CD8-positive, alpha-beta memory T cell (primary cell): Measurements from ENCODE around the gene TLE2. TPM values are rescaled to one million over a fixed set of nuclear protein-coding genes. Genes with fewer than 3 reads are reported as not detected.
A peak's percentile ranks its signal among the peaks of the same experiment; 100 is the strongest.
"Not testable (repeated sequence)": the region's sequence is repeated elsewhere in the genome, so short reads cannot be mapped to it uniquely, and the experiment has no call there.

ENCODE experiments used
- CTCF ChIA-PET: fragments of 350-600 bp; sonication (Branson Sonifier 250); formaldehyde crosslinking; loops from one replicate; lab custom pipeline; 2021; ENCODE audit warnings: antibody characterized with exemption; lab: Charles Lee
- POLR2A ChIA-PET: fragments of 350-600 bp; sonication (Branson Sonifier 250); formaldehyde crosslinking; loops from one replicate; lab custom pipeline; 2021; ENCODE audit warnings: antibody characterized with exemption; lab: Charles Lee
- DNase-seq, 5 donors: peaks; one replicate each; pipeline versions ENCODE4 v3.0.0 to v3.0.0-alpha.2; 2020 to 2022; ENCODE audit warnings: mixed read lengths in 1 of 5
- H3K27ac ChIP-seq: one replicate; pipeline ENCODE4 v1.7.0; 2013; ENCODE audit warnings: low read depth, mild to moderate bottlenecking, low read length, moderate library complexity
- H3K27me3 ChIP-seq: 2 replicates; pipeline ENCODE4 v1.7.0; 2013; ENCODE audit warnings: low read length, mild to moderate bottlenecking; ENCODE audit not compliant: insufficient read depth, poor library complexity, severe bottlenecking
- H3K36me3 ChIP-seq: 2 replicates; pipeline ENCODE4 v1.7.0; 2013; ENCODE audit warnings: mild to moderate bottlenecking, low read length, moderate library complexity; ENCODE audit not compliant: insufficient read depth
- H3K4me1 ChIP-seq: 2 replicates; pipeline ENCODE4 v1.7.0; 2013; ENCODE audit warnings: mild to moderate bottlenecking, low read length, moderate library complexity; ENCODE audit not compliant: insufficient read depth
- H3K4me3 ChIP-seq: 2 replicates; pipeline ENCODE4 v1.7.0; 2013; ENCODE audit warnings: mild to moderate bottlenecking, low read length
- H3K9me3 ChIP-seq: 2 replicates; pipeline ENCODE4 v1.7.0; 2013; ENCODE audit warnings: mild to moderate bottlenecking, low read length
- H3K27ac Mint-ChIP-seq, 8 donors: one replicate each; pipeline ENCODE4 v1.8.0; 2020 to 2021; ENCODE audit warnings: mixed read lengths in 8 of 8, mild to moderate bottlenecking in 6 of 8, inconsistent platforms in 3 of 8, moderate library complexity in 3 of 8
- H3K27me3 Mint-ChIP-seq, 2 donors: one replicate each; pipeline ENCODE4 v1.8.0; 2020 to 2021; ENCODE audit warnings: mixed read lengths in 2 of 2, mild to moderate bottlenecking in 1 of 2, moderate library complexity in 1 of 2
- H3K36me3 Mint-ChIP-seq, 3 donors: one replicate each; pipeline ENCODE4 v1.8.0; 2020 to 2021; ENCODE audit warnings: mixed read lengths in 3 of 3, inconsistent platforms in 1 of 3, mild to moderate bottlenecking in 1 of 3
- H3K4me1 Mint-ChIP-seq, 3 donors: one replicate each; pipeline ENCODE4 v1.8.0; 2020 to 2021; ENCODE audit warnings: mixed read lengths in 3 of 3, inconsistent platforms in 1 of 3, mild to moderate bottlenecking in 1 of 3
- H3K4me3 Mint-ChIP-seq, 7 donors: one replicate each; pipeline ENCODE4 v1.8.0; 2020 to 2021; ENCODE audit warnings: mixed read lengths in 7 of 7, mild to moderate bottlenecking in 6 of 7, moderate library complexity in 4 of 7, inconsistent platforms in 2 of 7
- H3K9me3 Mint-ChIP-seq, 5 donors: one replicate each; pipeline ENCODE4 v1.8.0; 2020 to 2022; ENCODE audit warnings: mixed read lengths in 5 of 5, mild to moderate bottlenecking in 3 of 5, moderate library complexity in 2 of 5, inconsistent platforms in 1 of 5
- polyA plus RNA-seq: library from polyadenylated mRNA; unstranded; fragments of 300-500 nt; fragmentation: Illumina TruSeq; gene quantifications from one replicate; pipeline ENCODE4 v1.2.3, GENCODE V29; 2021
- total RNA-seq, 2 experiments: library from RNA; stranded (reverse); gene quantifications; one replicate each; pipeline ENCODE4 v1.2.3, GENCODE V29; 2021

The TLE2 gene
- total and polyA plus RNA-seq, 3 experiments from 2014 or later = 3.8 to 5.3 (median 5.0) TPM

GRCh38 chr19:3054972-3055740, 26.1 kb upstream of the TLE2 start:
- DNase-seq = no peak
- Histone ChIP-seq H3K4me3 (no peak overlapping the region), H3K9me3 (no peaks in the 10 kb centered on the region), H3K4me1 (peaks cover 62% of the 10 kb centered on the region), H3K27ac (no peak overlapping the region), H3K27me3 (no peaks in the 10 kb centered on the region), H3K36me3 (peaks cover 55% of the 10 kb centered on the region)
- Mint-ChIP-seq H3K27ac (peak overlapping the region in 5 of 8 donors; percentile 17 to 87 (median 72)), H3K36me3 (peaks cover 0 to 64% (median 13%) of the 10 kb centered on the region in 3 donors), H3K9me3 (no peaks in the 10 kb centered on the region), H3K27me3 (no peaks in the 10 kb centered on the region), H3K4me1 (peaks cover 29 to 52% (median 31%) of the 10 kb centered on the region in 3 donors), H3K4me3 (peak overlapping the region in 3 of 7 donors; percentile 28 to 58 (median 44))
- POLR2A ChIA-PET = interaction anchor here (1.3 to 3.4 kb wide), 2 partner anchors 19 to 104 kb away, joined by 3 to 27 read pairs; no protein-coding TSS in a partner anchor
- CTCF ChIA-PET = interaction anchor here (2.7 kb wide), 1 partner anchor 19 kb away, joined by 8 read pairs; no protein-coding TSS in a partner anchor

GRCh38 chr19:3054265-3054971, 25.3 kb upstream of the TLE2 start:
- POLR2A ChIA-PET = interaction anchor here (1.3 to 3.4 kb wide), 2 partner anchors 18 to 104 kb away, joined by 3 to 27 read pairs; no protein-coding TSS in a partner anchor
- no peaks in the 10 kb centered on the region for H3K27me3 ChIP-seq
- peak overlapping the region in 6 of 8 donors; percentile 23 to 87 (median 54) for H3K27ac Mint-ChIP-seq
- H3K4me1 ChIP-seq = peaks cover 55% of the 10 kb centered on the region
- no peaks in the 10 kb centered on the region for H3K9me3 Mint-ChIP-seq
- no peak for DNase-seq
- peaks cover 49% of the 10 kb centered on the region for H3K36me3 ChIP-seq
- peak overlapping the region in 2 of 7 donors; percentile 28 to 58 for H3K4me3 Mint-ChIP-seq
- H3K36me3 Mint-ChIP-seq = peaks cover 0 to 57% (median 13%) of the 10 kb centered on the region in 3 donors
- H3K27ac ChIP-seq = no peak overlapping the region
- H3K4me1 Mint-ChIP-seq = peaks cover 22 to 45% (median 27%) of the 10 kb centered on the region in 3 donors
- H3K27me3 Mint-ChIP-seq = no peaks in the 10 kb centered on the region
- no peak overlapping the region for H3K4me3 ChIP-seq
- CTCF ChIA-PET = interaction anchor here (1.2 to 2.7 kb wide), 4 partner anchors 18 to 418 kb away, joined by 3 to 9 read pairs (median 6); partner anchors contain the start of gene ZNF555
- H3K9me3 ChIP-seq = no peaks in the 10 kb centered on the region

GRCh38 chr19:3053780-3054179, 24.7 kb upstream of the TLE2 start:
- H3K27me3 Mint-ChIP-seq = no peaks in the 10 kb centered on the region
- no peak overlapping the region for H3K4me3 ChIP-seq
- H3K9me3 Mint-ChIP-seq = no peaks in the 10 kb centered on the region
- peaks cover 43% of the 10 kb centered on the region for H3K36me3 ChIP-seq
- H3K27ac ChIP-seq = no peak overlapping the region
- ChIA-PET CTCF (interaction anchor here (0.8 to 2.7 kb wide), 9 partner anchors 7 to 419 kb away, joined by 3 to 9 read pairs (median 3); partner anchors contain the start of gene ZNF555), POLR2A (interaction anchor here (0.6 to 3.4 kb wide), 3 partner anchors 10 to 18 kb away, joined by 3 to 27 read pairs (median 5); no protein-coding TSS in a partner anchor)
- peaks cover 0 to 54% (median 13%) of the 10 kb centered on the region in 3 donors for H3K36me3 Mint-ChIP-seq
- DNase-seq = no peak
- H3K9me3 ChIP-seq = no peaks in the 10 kb centered on the region
- no peaks in the 10 kb centered on the region for H3K27me3 ChIP-seq
- H3K4me1 Mint-ChIP-seq = peaks cover 23 to 47% (median 28%) of the 10 kb centered on the region in 3 donors
- H3K27ac Mint-ChIP-seq = no peak overlapping the region
- H3K4me1 ChIP-seq = peaks cover 48% of the 10 kb centered on the region
- H3K4me3 Mint-ChIP-seq = no peak overlapping the region

DNA sequence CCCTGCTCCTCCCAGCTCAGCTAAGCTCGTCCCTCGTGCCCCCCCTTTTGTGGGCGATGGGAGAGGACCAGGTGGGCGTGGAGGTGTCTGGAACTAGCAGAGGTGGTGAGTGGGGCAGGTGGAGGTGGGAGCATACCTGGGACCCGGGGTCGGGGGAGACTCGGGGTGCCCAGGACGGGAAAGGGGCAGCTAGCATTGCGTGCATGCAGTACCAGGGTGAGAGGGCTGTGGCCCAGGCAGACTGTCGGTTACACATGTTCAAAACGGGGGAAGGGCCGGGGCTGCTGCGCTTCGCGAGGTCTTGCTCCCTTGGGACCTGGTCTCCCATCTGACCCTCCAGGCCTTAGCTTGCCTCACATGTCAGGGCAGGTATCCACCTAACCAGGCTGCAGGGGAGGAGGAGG, 24.1 kb upstream of the TLE2 start:
- Mint-ChIP-seq H3K9me3 (no peaks in the 10 kb centered on the region), H3K27ac (no peak overlapping the region), H3K27me3 (no peaks in the 10 kb centered on the region), H3K4me1 (peaks cover 19 to 43% (median 23%) of the 10 kb centered on the region in 3 donors), H3K4me3 (no peak overlapping the region), H3K36me3 (peaks cover 0 to 48% (median 13%) of the 10 kb centered on the region in 3 donors)
- peaks cover 38% of the 10 kb centered on the region for H3K36me3 ChIP-seq
- no peaks in the 10 kb centered on the region for H3K27me3 ChIP-seq
- ChIA-PET POLR2A (interaction anchor here (0.6 to 3.4 kb wide), 6 partner anchors 8 to 76 kb away, joined by 3 to 27 read pairs (median 4); partner anchors contain the start of gene TLE6), CTCF (interaction anchor here (0.8 to 3.0 kb wide), 10 partner anchors 8 to 419 kb away, joined by 3 to 18 read pairs (median 4); partner anchors contain the start of gene ZNF555)
- no peak overlapping the region for H3K27ac ChIP-seq
- peaks cover 46% of the 10 kb centered on the region for H3K4me1 ChIP-seq
- H3K9me3 ChIP-seq = no peaks in the 10 kb centered on the region
- DNase-seq = peak in 1 of 5 donors; percentile 31
- H3K4me3 ChIP-seq = no peak overlapping the region

DNA sequence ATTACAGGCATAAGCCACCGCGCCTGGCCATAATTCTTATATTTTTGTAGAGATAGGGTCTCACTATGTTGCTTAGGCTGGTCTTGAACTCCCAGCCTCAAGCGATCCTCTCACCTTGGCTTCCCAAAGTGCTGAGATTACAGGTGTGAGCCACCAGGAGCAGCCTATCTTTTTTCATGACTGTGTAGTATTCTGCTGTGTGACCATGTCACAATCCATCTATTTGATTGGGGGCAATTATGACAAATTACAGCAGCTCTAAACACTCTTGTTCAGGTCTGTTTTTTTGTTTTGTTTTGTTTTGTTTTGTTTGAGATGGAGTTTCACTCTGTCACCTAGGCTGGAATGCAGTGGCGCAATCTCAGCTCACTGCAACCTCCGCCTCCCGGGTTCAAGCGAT, 20.9 kb upstream of the TLE2 start:
- H3K4me3 ChIP-seq, H3K9me3 Mint-ChIP-seq, H3K27me3 ChIP-seq, POLR2A ChIA-PET, H3K36me3 ChIP-seq, H3K9me3 ChIP-seq, H3K27ac ChIP-seq, DNase-seq, H3K27me3 Mint-ChIP-seq, H3K4me3 Mint-ChIP-seq: not testable (repeated sequence)
- CTCF ChIA-PET = interaction anchor here (1.1 kb wide), 1 partner anchor 10 kb away, joined by 3 read pairs; no protein-coding TSS in a partner anchor
- H3K27ac Mint-ChIP-seq = peak overlapping the region in 1 of 8 donors; percentile 43
- peaks cover 21% of the 10 kb centered on the region for H3K4me1 ChIP-seq
- peaks cover 18 to 33% (median 18%) of the 10 kb centered on the region in 3 donors for H3K4me1 Mint-ChIP-seq
- peaks cover 0 to 22% (median 3%) of the 10 kb centered on the region in 3 donors for H3K36me3 Mint-ChIP-seq

DNA sequence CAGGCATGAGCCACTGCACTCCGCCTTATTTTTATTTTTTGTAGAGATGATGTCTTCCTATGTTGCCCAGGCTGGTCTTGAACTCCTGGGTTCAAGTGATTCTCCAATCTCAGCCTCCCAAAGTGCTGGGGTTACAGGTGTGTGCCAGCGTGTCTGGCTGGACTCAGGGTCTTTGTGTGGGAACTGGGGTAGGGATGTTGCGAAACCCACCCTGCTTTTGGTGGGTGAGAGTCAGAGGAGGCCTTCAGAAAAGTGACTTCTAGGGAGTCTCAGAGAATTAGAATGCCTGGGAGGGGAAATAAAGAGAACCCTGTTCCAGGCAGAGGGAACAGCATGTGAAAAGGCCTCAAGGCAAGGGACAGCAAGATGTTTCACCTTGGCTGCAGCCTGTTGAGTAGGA, 20.0 kb upstream of the TLE2 start:
- CTCF ChIA-PET = interaction anchor here (1.1 kb wide), 1 partner anchor 9 kb away, joined by 3 read pairs; no protein-coding TSS in a partner anchor
- no peak for DNase-seq
- Histone ChIP-seq H3K4me3 (no peak overlapping the region), H3K9me3 (no peaks in the 10 kb centered on the region), H3K36me3 (peaks cover under 1% of the 10 kb centered on the region), H3K27ac (no peak overlapping the region), H3K4me1 (peaks cover 12% of the 10 kb centered on the region), H3K27me3 (no peaks in the 10 kb centered on the region)
- Mint-ChIP-seq H3K4me3 (peak overlapping the region in 3 of 7 donors; percentile 10 to 46 (median 15)), H3K27me3 (peaks cover 0 to 2% of the 10 kb centered on the region in 2 donors), H3K27ac (peak overlapping the region in 5 of 8 donors; percentile 2 to 81 (median 44)), H3K36me3 (peaks cover 0 to 13% (median 0%) of the 10 kb centered on the region in 3 donors), H3K4me1 (peaks cover 11 to 24% (median 19%) of the 10 kb centered on the region in 3 donors), H3K9me3 (no peaks in the 10 kb centered on the region)
- POLR2A ChIA-PET = interaction anchor here (1.0 kb wide), 1 partner anchor 8 kb away, joined by 3 read pairs; no protein-coding TSS in a partner anchor

DNA sequence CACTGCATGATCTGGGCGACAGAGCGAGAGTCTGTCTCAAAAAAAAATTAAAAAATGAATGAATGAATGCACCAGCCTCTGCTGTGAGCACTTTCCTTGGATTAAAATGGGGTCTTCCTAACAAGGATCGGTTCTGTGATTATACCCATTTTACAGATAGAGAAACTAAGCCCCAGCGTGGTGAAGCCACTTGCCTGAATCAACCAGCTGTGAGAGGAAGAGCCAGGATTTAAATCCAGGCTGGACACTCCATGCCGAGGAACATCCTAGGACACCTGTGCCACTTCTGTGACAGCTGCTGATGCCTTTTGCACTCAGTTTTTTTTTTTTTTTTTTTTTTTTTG, 19.1 kb upstream of the TLE2 start:
- Mint-ChIP-seq H3K4me3 (peak overlapping the region in 3 of 7 donors; percentile 36 to 93 (median 89)), H3K27ac (no peak overlapping the region)

More for the DNA sequence above, 19.1 kb upstream of the TLE2 start:
- H3K4me3 ChIP-seq = no peak overlapping the region
- Mint-ChIP-seq H3K9me3 (no peaks in the 10 kb centered on the region), H3K4me1 (peaks cover 11 to 20% (median 19%) of the 10 kb centered on the region in 3 donors), H3K27me3 (peaks cover 0 to 2% of the 10 kb centered on the region in 2 donors), H3K36me3 (peaks cover 0 to 5% (median 0%) of the 10 kb centered on the region in 3 donors)
- no peaks in the 10 kb centered on the region for H3K9me3 ChIP-seq
- no peaks in the 10 kb centered on the region for H3K27me3 ChIP-seq
- no peak overlapping the region for H3K27ac ChIP-seq
- POLR2A ChIA-PET = interaction anchor here (1.0 to 2.3 kb wide), 2 partner anchors 9 to 13 kb away, joined by 3 to 7 read pairs; no protein-coding TSS in a partner anchor
- CTCF ChIA-PET = interaction anchor here (1.3 kb wide), 1 partner anchor 12 kb away, joined by 5 read pairs; no protein-coding TSS in a partner anchor
- H3K4me1 ChIP-seq = peaks cover 10% of the 10 kb centered on the region
- no peak for DNase-seq
- no peaks in the 10 kb centered on the region for H3K36me3 ChIP-seq
